COR-L47 (cell line): ENCODE measurements around the gene COL4A4.
A peak's percentile ranks its signal among the peaks of the same experiment; 100 is the strongest.

Experiments used
- DNase-seq: peaks from one replicate; lab custom pipeline; 2025; lab: John Stamatoyannopoulos, UW

COL4A4 gene

DNA sequence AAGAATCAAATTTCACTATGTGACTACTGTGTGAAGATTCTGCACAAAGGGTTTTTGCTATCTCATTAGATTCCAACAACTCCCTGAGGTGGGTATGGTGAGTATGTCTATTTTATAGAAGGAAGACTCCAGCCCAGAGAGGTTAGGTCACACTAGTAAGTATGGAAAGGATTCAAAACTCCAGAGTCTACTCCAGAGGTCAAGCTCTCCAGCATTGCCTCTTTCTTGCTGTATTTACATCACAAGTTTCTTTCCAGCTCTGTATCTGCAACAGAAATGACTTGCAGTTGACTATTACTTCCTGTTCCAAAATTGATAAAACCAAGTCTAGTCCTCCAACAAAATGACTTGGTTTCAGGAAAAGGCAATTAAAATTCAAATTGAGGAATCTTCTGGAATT lies 2.1 kb downstream of the COL4A4 start:
- DNase-seq = no peak

DNA sequence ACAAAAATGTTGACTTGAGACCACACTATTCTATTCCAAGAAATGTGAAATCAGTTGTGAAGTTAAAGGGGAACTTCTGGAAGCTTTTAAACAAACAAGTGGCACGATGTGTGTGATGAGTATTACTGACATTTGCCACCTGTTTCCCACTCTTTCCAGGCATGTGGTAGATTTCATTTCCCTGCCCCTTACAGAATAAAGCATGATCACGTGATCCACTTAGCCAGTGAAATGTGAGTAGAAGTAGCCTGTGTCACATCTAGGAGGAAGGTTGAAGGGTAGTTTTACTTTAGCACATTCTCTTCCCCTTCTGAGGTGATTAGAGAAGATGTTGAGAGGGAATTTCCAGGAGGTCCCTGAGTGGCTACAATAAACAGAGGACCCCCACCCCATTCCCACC lies 3.8 kb downstream of the COL4A4 start:
- DNase-seq = no peak

DNA sequence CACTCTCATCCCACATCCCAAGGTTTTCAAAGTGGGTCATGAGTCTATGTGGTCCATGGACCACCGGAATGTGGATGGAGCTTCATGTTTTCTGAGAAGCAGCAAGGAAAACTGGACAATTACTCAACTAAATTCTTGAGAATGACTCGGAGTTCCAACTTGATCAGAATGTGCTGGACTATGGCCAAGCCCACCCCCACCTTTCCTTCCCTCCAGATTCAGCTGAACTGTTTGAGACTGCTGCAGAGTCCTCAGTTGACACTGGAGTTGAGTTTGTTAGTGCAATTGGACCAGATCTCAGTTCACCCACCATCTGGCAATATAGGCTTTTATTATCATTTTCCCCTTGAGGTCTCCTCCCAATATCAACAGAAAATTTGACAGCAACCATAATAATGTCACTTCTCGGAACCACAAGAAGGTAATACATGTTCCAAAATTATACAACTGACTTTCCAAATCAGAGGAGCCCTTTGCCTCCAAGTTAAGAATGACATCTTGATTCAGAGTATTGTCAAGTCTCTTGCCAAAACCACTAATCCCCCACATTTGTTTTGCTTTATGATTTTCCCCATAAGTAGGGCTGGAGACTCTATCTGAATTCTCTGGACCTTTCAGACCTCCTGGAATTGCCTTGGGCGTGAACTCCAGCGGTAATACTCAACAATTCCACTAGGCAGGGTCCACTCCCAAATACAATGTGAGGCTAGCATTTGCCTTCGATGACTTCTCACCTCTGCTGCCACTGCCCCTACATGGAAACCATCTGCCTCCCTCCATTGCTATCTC lies 8.8 kb downstream of the COL4A4 start:
- DNase-seq = no peak

DNA sequence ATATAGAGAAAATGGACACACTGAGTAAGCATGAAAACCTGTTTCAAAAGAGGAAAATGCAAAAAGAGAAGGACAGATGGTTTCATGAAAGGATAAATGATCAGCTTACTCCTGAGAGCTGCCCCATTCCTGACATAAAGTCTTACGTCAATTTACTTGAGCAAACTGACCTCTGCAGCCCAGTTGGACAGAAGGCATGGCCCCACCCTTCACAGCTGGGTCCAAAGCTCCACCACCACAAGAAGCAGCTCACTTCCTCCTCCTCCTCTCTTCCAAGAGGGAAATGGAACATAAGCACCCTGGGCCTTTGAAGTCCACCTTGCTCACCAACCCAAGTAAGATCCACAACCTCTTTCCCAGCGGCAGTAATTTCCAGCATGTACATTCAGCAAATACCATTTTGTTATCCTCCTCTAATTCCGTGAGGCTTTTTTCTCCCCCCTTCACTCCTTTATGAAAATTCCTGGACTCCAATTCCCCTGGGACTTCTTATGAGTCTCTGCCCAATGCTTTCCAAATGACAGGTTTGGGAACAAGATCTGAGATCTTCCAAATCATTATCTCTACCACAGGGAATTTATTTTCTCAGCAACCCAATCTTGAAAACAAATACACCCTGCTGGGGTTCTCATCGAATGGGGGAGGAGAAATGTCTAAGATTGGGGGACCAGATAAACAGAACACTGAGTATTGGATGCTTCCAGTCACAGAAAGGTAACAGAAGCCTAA lies 10.1 kb downstream of the COL4A4 start:
- DNase-seq = no peak

DNA sequence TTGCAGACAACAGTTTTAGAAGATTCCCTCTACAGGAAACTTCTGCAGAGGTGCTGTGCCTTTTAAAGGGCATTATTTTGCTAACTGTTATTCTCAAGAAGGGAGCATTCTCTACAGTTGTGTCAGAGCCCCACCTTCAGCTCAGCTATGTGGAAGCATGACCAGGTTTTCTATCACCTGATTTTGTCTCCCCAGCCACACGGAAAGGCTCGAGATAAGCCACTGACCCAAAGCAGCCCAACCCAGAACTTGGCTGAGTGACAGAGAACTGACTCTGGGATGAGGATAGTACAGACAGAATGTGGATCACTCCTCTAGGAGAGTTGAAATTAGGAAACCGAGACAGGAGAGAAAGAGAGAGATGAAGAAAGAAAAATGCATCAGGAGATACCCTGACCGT lies 10.7 kb downstream of the COL4A4 start:
- no peak for DNase-seq

DNA sequence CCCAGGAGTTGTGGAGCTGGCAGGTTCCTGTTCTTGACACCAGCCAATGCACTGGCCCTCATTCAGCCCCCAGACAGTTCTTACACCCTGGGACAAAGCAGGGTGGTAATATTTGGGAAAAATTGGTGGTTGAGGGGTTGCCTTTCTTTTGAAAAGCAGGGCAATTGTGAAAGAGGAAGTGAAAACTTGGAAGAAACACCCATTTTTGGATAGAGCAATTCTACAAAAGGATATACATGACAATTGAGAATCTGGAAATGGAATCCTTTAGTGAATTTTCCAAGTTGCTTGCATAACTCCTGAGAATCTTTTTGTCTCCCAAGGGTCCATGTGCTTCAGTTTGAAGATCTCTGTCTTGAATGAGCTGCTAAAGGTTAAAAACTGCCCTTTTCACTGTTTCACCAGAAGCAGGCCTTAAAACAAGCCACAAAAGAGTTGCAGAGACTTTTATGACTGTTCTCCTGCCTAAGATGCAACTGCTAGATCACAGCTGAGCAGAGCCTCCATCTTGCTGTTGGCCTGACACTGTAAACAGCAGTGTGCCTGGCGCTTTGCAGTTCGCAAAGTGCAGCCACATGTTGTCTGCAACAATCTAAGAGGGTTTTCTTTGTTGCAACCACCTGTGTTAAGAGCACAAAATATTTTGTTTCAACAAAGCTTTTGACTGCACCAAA lies 11.8 kb downstream of the COL4A4 start:
- DNase-seq = no peak

DNA sequence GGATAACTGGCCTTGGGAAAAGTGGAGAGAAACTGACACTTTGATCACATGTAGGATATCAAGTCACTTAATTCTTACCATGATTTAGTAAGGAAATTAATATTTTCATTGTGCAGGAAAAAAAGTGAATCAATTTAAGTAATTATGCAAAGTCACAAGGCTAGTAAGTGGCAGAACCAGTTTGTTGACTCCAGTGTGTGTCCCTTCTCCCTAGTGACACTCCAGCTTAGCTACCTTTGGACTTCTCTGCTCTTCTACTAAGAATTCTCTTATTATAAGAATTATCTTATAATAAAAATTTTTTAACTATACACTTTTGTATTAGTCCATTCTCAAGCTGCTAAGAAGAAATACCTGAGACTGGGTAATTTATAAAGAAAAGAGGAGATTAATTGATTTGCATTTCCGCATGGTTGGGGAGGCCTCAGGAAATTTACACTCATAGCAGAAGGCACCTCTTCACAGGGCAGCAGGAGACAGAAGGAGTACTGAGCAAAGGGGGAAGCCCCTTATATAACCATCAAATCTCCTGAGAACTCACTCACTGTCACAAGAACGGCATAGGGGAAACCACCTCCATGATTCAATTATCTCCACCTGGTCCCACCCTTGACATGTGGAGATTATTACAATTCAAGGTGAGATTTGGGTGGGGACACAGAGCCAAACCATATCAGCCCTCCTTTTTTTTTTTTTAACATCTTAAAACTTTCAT lies 13.6 kb downstream of the COL4A4 start:
- no peak for DNase-seq

DNA sequence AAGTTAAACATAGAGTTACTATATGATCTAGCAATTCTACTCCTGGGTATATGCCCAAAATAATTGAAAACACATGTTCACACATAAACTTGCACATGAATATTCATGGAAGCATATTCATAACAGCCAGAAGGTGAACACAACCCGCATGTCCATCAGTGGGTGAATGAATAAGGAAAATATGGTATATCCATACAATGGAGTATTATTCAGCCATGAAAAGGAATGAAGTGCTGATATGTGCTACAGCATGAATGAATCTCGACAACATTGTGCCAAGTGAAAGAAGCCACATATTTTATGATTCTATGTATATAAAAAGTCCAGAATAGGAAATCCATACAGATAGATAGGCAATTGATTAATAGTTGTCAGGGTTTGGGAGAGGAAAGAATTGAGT lies 15.9 kb downstream of the COL4A4 start:
- no peak for DNase-seq

DNA sequence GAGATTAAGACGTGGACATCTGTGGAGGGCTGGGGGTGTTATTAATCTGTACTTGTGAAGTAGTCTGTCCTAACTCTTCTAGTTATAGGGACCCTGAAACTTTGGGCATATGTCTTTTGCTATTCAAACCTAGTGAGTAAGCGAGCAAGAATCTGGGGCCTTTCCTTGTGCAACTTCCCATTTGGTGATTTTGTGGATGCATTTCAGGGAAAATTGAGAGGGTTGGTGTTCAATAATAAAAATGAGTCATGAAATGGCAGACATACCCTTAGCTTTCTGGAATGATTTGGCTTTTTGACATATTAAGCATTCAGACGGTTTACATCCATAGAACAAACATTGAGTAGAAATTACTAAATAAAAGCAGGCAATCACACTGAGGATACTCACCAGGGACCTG lies 17.0 kb downstream of the COL4A4 start:
- DNase-seq = no peak

DNA sequence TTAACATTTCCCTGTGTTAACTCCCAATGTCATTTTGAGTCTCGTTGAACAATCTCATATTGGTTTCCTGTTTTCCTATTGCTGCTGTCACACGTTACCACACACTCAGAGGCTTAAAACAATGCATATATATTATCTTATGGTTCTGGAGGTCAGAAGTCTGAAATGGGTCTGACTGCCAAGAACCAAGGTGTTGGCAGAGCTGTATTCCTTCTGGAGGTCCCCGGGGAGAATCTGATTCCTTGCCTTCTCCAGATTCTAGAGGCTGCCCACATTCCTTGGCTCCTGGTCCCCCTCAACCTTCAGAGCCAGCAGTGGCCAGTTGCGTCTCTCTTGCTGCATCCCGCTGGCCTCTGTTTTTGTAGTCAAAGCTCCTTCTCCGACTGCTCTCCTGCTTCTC lies 17.5 kb downstream of the COL4A4 start:
- DNase-seq = no peak

DNA sequence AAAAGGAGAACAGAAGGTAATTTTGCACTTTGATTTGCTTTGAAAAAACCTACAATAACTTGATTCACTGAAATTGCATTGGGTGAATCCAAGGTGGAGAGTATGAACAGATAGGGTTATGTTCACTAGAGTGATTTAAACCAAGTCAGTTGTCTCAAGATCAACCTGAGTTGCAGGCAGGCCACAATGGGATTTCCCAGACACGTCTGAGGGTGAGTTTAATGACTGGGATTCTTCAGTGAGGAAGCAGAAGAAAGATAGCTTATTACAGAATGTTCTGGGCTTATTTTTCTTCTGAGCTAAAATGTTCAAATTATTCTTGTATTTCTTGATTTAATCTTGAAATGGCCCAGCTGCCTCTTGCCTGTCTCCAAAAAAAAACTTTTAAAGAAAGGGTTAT lies 20.1 kb downstream of the COL4A4 start:
- DNase-seq = no peak

DNA sequence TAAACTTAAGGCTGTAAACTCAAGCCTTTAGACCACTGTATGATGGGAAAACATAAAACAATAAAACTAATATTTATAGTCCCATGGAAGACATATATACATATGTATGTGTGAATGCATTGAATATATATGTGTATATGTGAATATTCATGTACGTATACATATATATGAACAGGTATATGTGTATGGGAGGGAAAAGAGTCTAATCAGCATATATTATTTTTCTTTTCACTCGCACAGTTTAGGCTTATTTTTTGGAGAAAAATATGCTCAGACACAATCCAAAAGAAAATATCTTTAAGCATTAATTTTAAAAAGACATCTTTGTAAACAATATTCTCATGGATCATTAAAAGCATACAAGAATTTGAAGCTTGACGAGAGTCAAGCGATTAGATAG lies 22.7 kb downstream of the COL4A4 start:
- DNase-seq = no peak

DNA sequence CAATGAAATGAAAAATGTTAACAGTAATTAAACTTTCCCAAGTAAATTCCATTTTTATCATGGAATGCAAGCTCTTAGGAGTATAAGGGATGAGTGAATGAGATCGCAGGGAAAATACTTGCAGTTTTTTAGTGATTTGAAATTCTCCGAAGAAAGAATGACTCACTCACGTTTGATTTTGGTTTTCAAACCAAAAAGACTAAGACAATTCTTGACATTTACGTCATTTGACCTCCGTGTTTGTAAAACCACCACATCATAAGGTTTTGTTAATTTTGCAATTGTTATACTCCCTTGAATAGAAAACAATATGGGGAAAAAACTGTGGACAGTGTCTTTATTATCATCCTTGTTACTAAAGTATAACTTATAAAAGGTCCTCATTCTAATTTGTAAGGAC lies 29.4 kb downstream of the COL4A4 start:
- DNase-seq = no peak

DNA sequence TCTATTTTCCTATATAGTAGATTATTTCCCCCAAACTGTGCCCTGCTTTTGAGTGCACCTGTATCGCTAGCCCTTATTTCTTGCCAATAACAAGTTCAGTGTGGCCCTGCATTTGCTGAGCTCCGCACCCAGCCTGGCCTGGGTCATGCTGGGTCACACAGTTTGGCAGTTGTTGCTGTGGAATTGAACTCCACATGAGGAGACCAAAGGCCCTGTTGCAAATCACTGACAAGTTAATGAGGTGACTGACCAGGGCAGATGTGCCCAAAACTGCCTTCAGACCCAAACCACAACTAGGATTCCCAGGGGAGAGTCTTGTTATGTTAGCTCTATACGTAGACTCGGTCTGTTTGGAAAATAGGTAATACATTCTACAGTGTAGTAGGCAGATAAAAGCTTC lies 31.0 kb downstream of the COL4A4 start:
- DNase-seq = no peak

DNA sequence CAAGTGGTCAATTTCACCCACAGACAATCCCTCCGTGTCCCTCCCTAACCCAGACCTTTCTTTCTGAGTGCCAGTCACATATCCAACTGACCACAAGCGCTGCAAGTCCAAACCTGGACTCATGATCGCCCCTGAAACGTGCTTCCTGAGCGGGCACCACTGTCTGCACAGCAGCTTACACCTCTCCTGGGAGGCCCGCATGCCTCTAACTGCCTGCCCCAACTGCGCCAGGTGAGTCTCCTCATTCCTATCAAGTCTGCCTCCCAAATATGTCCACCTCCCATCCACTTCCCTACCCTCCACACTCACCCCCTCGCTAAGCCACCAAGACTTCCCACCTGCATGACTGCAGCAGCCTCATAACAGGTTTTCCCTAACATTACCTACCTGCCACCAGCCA lies 33.4 kb downstream of the COL4A4 start:
- DNase-seq = no peak

DNA sequence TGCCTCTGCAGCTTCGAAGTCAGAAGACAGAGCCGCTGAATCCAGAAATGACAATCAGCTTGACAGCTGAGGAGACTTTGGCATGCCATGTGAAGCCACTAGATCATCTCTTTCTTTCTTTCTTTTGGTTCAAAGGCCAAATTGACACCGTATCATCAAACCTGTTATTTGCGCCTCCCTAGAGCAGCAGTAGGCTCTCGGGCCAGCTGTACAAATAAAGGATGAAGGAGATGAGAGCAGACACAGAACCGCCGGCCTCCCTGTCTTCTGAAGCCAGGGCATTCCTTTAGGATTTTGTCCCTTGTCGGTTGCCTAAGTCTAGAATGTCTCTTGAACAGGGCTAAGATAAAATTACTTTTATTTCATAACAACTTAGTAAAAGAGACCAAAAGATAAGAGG lies 36.8 kb downstream of the COL4A4 start:
- DNase-seq = peak; percentile 59

DNA sequence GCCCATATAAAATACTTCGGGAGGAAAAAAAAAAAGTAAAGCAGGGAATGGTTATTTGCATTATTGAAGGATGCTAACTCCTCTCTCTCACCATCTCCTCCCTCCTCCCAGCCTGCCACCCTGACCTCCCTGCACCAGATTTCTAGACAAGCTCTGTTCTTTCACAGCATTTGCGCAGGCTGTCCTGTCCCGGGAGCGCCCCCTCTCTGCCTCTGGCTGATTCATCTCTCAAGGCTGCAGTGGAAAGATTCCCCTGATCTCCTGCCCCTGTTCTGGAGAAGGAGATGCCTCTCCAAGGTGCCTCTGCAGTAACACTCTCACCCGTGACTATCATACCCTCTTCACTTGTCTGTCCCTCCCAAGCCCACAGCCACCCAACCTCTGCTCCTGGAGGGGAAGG lies 38.5 kb downstream of the COL4A4 start:
- DNase-seq = no peak

DNA sequence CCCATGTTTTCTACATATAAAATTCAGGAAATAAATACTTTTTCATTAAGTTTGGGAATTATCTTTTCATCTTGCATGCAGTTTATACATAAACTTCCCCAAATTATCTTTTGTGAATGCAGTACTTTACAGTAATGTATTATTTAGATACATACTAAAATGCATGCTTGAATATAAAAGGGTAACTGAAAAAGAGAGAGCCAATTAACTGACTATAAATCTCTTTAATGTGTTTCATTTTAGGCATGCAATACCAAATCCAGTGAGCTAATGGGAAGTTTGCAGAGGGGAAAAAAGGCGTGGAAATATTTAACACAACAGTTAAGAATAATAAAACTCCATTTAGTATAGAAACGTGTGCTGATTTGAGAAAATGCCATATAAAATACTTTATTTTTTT lies 39.2 kb downstream of the COL4A4 start:
- DNase-seq = no peak

DNA sequence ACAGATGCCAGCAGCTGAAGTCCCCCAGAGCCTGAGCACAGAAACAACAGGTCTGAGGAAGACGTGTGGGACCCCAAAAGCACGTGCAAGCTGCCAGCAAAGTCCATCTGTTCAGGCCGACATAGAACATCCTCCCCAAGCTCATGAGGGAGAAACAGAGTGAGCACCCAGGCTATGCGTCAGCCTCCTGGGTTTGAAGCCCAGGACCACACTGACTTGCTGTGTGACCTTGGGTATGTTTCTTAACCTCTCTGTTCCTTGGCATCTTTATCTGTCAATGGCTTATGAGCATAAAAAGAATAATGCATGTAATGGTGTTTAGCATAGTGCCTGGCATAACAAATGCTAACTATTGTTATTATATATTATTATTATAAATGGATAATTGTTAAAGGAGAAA lies 40.3 kb downstream of the COL4A4 start:
- DNase-seq = no peak

DNA sequence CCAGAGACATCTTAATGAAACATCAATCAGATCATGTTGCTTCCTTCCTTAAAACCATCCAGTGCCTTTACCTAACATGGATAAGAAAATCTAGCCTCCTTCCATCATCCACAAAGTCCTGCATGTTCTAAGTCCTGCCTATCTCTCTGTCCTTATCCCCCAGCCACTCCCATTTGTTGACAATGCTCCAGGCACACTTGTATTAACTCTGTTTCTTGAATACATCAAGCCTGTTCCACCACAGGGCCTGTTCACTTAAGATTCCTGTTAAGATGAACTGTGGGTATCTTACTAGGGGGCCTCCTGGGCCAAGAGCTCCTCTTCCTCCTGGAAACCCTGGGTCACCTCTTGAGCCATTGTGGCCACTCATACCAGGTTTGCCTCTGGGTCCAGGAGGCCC lies 45.7 kb downstream of the COL4A4 start:
- no peak for DNase-seq

DNA sequence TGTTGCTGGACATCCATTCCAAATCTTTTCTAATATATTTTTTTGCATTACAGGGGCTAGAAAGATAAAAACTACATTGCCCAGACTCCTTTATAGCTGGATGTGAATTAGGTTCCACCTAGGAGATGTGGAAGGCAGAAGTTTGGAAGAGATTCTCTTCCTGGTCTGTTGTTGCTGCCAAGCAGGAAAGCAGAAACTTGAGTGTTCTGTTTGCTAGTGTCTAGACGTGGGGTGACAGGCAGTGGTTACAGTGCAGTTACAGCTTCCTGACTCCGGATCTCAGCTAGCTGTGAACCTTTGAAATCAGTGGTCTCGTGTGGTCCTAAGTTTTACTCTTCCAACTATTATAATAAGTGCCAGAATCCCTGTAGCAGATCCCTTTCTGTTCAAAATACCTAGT lies 46.2 kb downstream of the COL4A4 start:
- no peak for DNase-seq

DNA sequence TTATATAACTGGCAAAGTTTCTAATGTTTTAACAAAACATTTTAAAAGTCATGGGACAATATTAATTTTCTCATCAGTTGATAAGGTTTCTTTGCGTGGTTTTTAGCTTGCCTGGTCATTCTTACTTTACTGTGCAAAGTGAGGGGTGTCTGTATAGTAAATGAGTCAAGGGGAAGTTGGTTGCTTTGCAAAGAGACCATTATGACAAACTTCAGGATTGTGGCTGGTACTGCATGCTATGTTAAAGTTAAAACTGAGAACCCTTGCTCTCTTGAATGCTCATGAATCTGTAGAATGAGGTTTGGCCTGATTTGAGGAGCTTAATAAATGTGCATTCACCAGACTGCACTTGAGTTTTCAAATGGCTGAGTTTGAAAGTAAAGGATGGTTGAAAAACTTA lies 47.0 kb downstream of the COL4A4 start:
- DNase-seq = no peak

DNA sequence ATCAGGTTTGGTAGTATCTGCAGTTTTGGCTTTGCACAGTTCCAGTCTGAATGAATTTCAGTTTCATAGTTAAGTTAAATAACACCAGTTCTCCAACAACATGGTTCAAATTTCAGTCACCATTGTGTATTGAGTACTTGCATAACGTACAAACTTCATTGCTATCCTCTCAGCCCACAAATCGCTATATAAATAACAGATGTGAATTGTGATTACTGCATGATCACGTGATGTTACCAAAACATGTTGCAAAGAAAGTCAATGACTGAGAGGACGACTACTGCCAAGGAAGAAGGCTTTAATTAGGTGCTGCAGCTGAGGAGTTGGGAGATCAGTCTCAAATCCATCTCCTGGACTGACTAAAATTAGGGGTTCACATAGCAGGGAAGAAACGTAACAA lies 48.2 kb downstream of the COL4A4 start:
- no peak for DNase-seq
